Ishikawa (cell line): ENCODE measurements around the gene DAB2IP.

ENCODE experiments used
- EGR1 ChIP-seq: IDR thresholded peaks from 2 replicates; pipeline ENCODE4 v1.6.1; 2012
- EP300 ChIP-seq: IDR thresholded peaks from 2 replicates; pipeline ENCODE4 v1.6.1; 2012; ENCODE audit warnings: borderline replicate concordance
- NFIC ChIP-seq: IDR thresholded peaks from 2 replicates; pipeline ENCODE4 v1.6.1; 2012
- RAD21 ChIP-seq: IDR thresholded peaks from 2 replicates; pipeline ENCODE4 v1.6.1; 2012; ENCODE audit warnings: low read depth
- TF ChIP-seq, protein P1 (sequence below): IDR thresholded peaks from 2 replicates; pipeline ENCODE4 v1.6.1; 2012; ENCODE audit warnings: low read depth, mild to moderate bottlenecking
- TF ChIP-seq, protein P2 (sequence below): IDR thresholded peaks from 2 replicates; pipeline ENCODE4 v1.6.1; 2012

GRCh38 chr9:121763131-121763530 lies 111.7 kb downstream of the DAB2IP start:
- TF ChIP-seq EP300, result no peak
- no peak for TF ChIP-seq EGR1
- TF ChIP-seq, protein P1, sequence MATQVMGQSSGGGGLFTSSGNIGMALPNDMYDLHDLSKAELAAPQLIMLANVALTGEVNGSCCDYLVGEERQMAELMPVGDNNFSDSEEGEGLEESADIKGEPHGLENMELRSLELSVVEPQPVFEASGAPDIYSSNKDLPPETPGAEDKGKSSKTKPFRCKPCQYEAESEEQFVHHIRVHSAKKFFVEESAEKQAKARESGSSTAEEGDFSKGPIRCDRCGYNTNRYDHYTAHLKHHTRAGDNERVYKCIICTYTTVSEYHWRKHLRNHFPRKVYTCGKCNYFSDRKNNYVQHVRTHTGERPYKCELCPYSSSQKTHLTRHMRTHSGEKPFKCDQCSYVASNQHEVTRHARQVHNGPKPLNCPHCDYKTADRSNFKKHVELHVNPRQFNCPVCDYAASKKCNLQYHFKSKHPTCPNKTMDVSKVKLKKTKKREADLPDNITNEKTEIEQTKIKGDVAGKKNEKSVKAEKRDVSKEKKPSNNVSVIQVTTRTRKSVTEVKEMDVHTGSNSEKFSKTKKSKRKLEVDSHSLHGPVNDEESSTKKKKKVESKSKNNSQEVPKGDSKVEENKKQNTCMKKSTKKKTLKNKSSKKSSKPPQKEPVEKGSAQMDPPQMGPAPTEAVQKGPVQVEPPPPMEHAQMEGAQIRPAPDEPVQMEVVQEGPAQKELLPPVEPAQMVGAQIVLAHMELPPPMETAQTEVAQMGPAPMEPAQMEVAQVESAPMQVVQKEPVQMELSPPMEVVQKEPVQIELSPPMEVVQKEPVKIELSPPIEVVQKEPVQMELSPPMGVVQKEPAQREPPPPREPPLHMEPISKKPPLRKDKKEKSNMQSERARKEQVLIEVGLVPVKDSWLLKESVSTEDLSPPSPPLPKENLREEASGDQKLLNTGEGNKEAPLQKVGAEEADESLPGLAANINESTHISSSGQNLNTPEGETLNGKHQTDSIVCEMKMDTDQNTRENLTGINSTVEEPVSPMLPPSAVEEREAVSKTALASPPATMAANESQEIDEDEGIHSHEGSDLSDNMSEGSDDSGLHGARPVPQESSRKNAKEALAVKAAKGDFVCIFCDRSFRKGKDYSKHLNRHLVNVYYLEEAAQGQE, result no peak
- TF ChIP-seq, protein P2, sequence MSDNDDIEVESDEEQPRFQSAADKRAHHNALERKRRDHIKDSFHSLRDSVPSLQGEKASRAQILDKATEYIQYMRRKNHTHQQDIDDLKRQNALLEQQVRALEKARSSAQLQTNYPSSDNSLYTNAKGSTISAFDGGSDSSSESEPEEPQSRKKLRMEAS, result no peak
- TF ChIP-seq RAD21, result no peak
- no peak for TF ChIP-seq NFIC
